Uterus (tissue), 4 donors: ENCODE measurements around the gene ASMT. TPM values are rescaled to one million over a fixed set of nuclear protein-coding genes. Genes with fewer than 3 reads are reported as not detected.

ENCODE experiments used
- DNase-seq, 2 donors: peaks; one replicate each; pipeline ENCODE4 v3.0.0-alpha.2; 2019 to 2020
- H3K27ac ChIP-seq, 2 donors: fragments of 200-600 bp; sonication (generic); 1 replicate in 1 of 2; 2 replicates in 1 of 2; pipeline ENCODE4 v1.5.1; 2016 to 2018
- H3K27me3 ChIP-seq, 2 donors: fragments of 200-600 bp; sonication (generic); one replicate each; pipeline ENCODE4 v1.5.1; 2018 to 2019; ENCODE audit warnings: control low read depth in 1 of 2
- H3K36me3 ChIP-seq, 2 donors: fragments of 200-600 bp; sonication (generic); one replicate each; pipeline ENCODE4 v1.5.1; 2019; ENCODE audit warnings: control low read depth in 1 of 2
- H3K4me1 ChIP-seq, 2 donors: fragments of 200-600 bp; sonication (generic); one replicate each; pipeline ENCODE4 v1.5.1; 2018 to 2019; ENCODE audit warnings: control low read depth in 1 of 2
- H3K4me3 ChIP-seq, 2 donors: fragments of 200-600 bp; sonication (generic); 1 replicate in 1 of 2; 2 replicates in 1 of 2; pipeline ENCODE4 v1.5.1; 2018 to 2019; ENCODE audit warnings: mild to moderate bottlenecking in 1 of 2
- H3K9me3 ChIP-seq, 2 donors: fragments of 200-600 bp; sonication (generic); one replicate each; pipeline ENCODE4 v1.5.1; 2019; ENCODE audit warnings: control low read depth in 1 of 2
- POLR2A ChIP-seq, 2 donors: fragments of 450-650 bp; IDR thresholded peaks; one replicate each; pipeline ENCODE4 v1.6.1; 2016; ENCODE audit warnings: antibody characterized with exemption in 2 of 2, mild to moderate bottlenecking in 1 of 2, moderate library complexity in 1 of 2
- intact Hi-C: fragments of 100-400 bp; cut with DNase I; formaldehyde crosslinking; loops from one replicate; pipeline ENCODE4 v1.15.1; 2023; ENCODE audit warnings: low total_unique reads
- total RNA-seq, 4 donors: library from RNA; depleted of rRNA in 3 of 4; stranded (reverse); fragments of >200 nt in 3 of 4; gene quantifications; one replicate each; pipeline versions ENCODE4 v1.1.0 to v1.2.4, GENCODE V29; 2014 to 2023
- TF ChIP-seq, protein P1 (sequence below), 4 experiments: fragments of 200-600 bp in 2 of 4; fragments of 450-650 bp in 2 of 4; sonication (generic) in 2 of 4; IDR thresholded peaks; one replicate each; pipeline ENCODE4 v1.5.1; 2016 to 2019; ENCODE audit warnings: antibody characterized with exemption in 4 of 4, mild to moderate bottlenecking in 2 of 4, moderate library complexity in 1 of 4
- donor health status: DM: yes; HTN: yes; CAD: no.

The ASMT gene
- total RNA-seq, 4 donors from 2014 or later = 0.21 to 2.6 TPM; not detected in 2

DNA sequence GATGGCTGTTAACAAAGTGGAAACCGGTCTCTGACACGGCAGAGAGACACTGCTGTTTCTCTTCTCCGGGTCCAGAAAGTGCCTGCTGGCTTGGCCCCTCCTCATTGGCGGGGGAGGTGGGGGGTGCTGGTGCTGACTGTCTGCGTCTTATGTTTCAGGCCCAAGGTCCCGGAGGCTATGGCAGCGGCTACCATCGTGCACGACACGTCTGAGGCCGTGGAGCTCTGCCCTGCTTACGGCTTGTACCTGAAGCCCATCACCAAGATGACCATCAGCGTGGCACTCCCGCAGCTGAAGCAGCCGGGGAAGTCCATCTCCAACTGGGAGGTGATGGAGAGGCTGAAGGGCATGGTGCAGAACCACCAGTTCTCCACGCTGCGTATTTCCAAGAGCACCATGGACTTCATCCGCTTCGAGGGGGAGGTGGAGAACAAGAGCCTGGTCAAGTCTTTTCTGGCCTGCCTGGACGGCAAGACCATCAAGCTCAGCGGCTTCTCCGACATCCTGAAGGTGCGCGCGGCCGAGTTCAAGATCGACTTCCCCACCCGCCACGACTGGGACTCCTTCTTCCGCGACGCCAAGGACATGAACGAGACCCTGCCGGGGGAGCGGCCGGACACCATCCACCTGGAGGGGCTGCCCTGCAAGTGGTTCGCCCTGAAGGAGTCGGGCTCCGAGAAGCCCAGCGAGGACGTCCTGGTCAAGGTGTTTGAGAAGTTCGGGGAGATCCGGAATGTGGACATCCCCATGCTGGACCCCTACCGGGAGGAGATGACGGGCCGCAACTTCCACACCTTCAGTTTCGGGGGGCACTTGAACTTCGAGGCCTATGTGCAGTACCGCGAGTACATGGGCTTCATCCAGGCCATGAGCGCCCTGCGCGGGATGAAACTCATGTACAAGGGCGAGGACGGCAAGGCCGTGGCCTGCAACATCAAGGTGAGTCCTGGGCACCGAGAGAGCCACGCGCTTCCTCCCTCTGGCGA is 21.3 kb upstream of the ASMT start:
- Histone ChIP-seq H3K27me3 (no peaks in the 10 kb centered on the region), H3K4me1 (no peaks in the 10 kb centered on the region), H3K27ac (no peak overlapping the region), H3K36me3 (no peaks in the 10 kb centered on the region), H3K9me3 (no peaks in the 10 kb centered on the region), H3K4me3 (peak overlapping the region in 1 of 2 donors; percentile 94)
- DNase-seq = no peak
- no peak for TF ChIP-seq POLR2A (IDR thresholded peaks at IDR 0.05)
- TF ChIP-seq, protein P1, sequence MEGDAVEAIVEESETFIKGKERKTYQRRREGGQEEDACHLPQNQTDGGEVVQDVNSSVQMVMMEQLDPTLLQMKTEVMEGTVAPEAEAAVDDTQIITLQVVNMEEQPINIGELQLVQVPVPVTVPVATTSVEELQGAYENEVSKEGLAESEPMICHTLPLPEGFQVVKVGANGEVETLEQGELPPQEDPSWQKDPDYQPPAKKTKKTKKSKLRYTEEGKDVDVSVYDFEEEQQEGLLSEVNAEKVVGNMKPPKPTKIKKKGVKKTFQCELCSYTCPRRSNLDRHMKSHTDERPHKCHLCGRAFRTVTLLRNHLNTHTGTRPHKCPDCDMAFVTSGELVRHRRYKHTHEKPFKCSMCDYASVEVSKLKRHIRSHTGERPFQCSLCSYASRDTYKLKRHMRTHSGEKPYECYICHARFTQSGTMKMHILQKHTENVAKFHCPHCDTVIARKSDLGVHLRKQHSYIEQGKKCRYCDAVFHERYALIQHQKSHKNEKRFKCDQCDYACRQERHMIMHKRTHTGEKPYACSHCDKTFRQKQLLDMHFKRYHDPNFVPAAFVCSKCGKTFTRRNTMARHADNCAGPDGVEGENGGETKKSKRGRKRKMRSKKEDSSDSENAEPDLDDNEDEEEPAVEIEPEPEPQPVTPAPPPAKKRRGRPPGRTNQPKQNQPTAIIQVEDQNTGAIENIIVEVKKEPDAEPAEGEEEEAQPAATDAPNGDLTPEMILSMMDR (IDR thresholded peaks at IDR 0.05) = no peak
- intact Hi-C loops = loop anchor here (5.0 kb wide), 1 partner anchor 141 kb away; the partner anchor contains the start of gene ASMTL

DNA sequence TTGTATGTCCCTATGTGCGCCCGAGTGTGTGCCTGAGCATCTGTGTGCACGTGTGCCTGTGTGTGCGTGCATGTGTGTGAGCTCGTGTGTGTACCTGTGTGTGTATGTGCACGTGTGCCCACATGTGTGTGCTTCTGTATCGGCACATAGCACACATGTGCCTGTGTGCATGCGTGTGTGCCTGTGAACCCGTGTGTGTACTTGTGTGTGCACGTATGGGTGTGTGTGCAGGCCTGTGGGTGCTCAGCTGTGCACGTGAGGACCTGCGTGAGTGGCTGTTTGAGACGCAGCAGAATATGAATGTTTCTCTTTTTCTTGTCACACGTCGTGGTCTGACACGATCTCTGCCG is 19.2 kb upstream of the ASMT start:
- H3K27ac ChIP-seq = no peak overlapping the region
- no peak for TF ChIP-seq POLR2A (IDR thresholded peaks at IDR 0.05)
- TF ChIP-seq, protein P1 (IDR thresholded peaks at IDR 0.05) = no peak
- DNase-seq = no peak
- H3K9me3 ChIP-seq = no peaks in the 10 kb centered on the region
- no peaks in the 10 kb centered on the region for H3K27me3 ChIP-seq
- no peaks in the 10 kb centered on the region for H3K4me1 ChIP-seq
- intact Hi-C loops = no loop called here
- H3K4me3 ChIP-seq = no peak overlapping the region
- H3K36me3 ChIP-seq = no peaks in the 10 kb centered on the region

DNA sequence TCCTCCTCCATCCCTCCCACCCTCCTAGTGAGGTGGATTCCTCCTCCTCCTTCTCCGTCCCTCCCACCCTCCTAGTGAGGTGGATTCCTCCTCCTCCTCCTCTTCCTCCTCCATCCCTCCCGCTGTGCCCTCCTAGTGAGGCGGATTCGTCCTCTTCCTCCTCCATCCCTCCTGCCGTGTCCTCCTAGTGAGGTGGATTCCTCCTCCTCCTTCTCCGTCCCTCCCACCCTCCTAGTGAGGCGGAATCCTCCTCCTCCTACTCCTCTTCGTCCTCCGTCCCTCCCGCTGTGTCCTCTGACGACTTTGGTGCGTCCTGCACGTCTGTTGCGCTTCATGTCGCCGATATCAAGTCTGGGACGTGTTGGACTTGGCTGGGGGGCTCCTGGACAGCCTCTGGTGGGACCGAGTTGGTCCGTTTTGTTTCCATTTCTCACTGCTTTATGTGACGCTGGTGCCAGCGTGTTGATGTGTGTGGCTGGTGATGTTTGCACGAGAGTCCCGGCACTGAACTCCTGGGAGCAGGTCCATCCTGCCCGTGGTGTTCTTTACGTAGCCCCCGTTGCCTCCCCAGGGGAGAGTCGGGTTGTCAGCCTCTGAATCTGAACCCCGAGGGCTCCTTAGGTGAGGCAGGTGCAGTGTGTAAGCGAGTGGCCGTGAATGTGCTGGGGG is 18.0 kb upstream of the ASMT start:
- intact Hi-C loops = no loop called here

DNA sequence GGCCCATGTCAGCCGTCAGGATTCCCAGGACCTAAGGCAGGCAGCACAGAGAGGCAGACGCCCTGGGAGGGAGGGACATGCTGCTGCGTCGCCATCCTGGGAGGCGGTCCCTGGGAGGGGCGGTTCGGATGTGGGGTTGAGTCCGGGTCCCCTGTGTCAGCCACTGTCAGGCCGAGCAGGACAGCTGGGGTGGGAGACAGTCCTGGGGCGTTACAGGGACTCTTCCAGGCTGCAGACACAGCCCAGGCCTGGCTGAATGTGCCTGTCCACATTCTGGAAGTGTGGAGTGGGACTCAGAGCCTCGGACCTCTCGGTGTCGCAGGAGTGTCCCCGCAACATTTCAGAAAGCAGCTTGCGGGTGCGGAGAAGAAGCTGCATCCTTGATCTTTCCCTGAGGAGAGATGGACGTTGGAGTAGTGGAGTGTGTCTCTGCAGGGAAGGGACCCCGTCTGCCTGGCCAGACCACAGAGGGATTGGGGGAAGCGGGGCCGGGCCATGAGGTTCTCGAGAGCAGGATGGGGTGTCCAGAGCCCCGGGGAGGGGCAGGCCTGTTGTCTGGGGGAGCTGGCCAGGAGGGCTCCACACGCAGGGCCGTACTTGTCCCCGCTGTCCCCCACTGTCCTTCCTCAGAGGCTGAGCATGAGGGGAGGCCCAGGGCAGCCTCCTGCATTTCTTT is 17.4 kb upstream of the ASMT start:
- no peaks in the 10 kb centered on the region for H3K4me1 ChIP-seq
- H3K27me3 ChIP-seq = no peaks in the 10 kb centered on the region
- H3K4me3 ChIP-seq = no peak overlapping the region
- intact Hi-C loops = no loop called here
- TF ChIP-seq POLR2A (IDR thresholded peaks at IDR 0.05) = no peak
- TF ChIP-seq, protein P1 (IDR thresholded peaks at IDR 0.05) = no peak
- no peaks in the 10 kb centered on the region for H3K9me3 ChIP-seq
- H3K36me3 ChIP-seq = no peaks in the 10 kb centered on the region
- H3K27ac ChIP-seq = no peak overlapping the region
- no peak for DNase-seq

More for the DNA sequence above, 18.0 kb upstream of the ASMT start:
- Histone ChIP-seq H3K27ac (no peak overlapping the region), H3K36me3 (no peaks in the 10 kb centered on the region), H3K27me3 (no peaks in the 10 kb centered on the region), H3K9me3 (no peaks in the 10 kb centered on the region), H3K4me1 (no peaks in the 10 kb centered on the region), H3K4me3 (no peak overlapping the region)
- no peak for TF ChIP-seq POLR2A (IDR thresholded peaks at IDR 0.05)
- TF ChIP-seq, protein P1 (IDR thresholded peaks at IDR 0.05) = no peak
- no peak for DNase-seq
